Astrocyte of the hippocampus (primary cell): ENCODE results near the gene TMEM132D.

Source experiments
- DNase-seq: peaks from one replicate; pipeline ENCODE4 v3.0.0; 2011; ENCODE audit warnings: low read depth, low spot score

TMEM132D gene

GRCh38 chr12:129446696-129447095, 457.1 kb downstream of the TMEM132D start:
- peak; percentile 28 for DNase-seq

- DNase-seq, result no peak
Observed at GRCh38 chr12:129440278-129440677, 463.5 kb downstream of the TMEM132D start.

GRCh38 chr12:129434790-129435189, 469.0 kb downstream of the TMEM132D start:
- DNase-seq, result no peak

GRCh38 chr12:129428240-129428936, 475.4 kb downstream of the TMEM132D start:
- peak; percentile 21 for DNase-seq

- DNase-seq, result peak; percentile 8
Observed at GRCh38 chr12:129423041-129423580, 480.7 kb downstream of the TMEM132D start.

GRCh38 chr12:129413295-129413694, 490.5 kb downstream of the TMEM132D start:
- DNase-seq, result no peak

- no peak for DNase-seq
Observed at GRCh38 chr12:129409281-129409680, 494.5 kb downstream of the TMEM132D start.

GRCh38 chr12:129404556-129404955, 499.3 kb downstream of the TMEM132D start:
- DNase-seq, result no peak

GRCh38 chr12:129401572-129401971, 502.3 kb downstream of the TMEM132D start:
- no peak for DNase-seq

- no peak for DNase-seq
Observed at GRCh38 chr12:129394177-129394825, 509.5 kb downstream of the TMEM132D start.

GRCh38 chr12:129393357-129393937, 510.4 kb downstream of the TMEM132D start:
- DNase-seq, result peak; percentile 21

- no peak for DNase-seq
Observed at GRCh38 chr12:129385637-129385990, 518.2 kb downstream of the TMEM132D start.

GRCh38 chr12:129383956-129384355, 519.9 kb downstream of the TMEM132D start:
- DNase-seq, result no peak

- peak; percentile 29 for DNase-seq
Observed at GRCh38 chr12:129381715-129382114, 522.1 kb downstream of the TMEM132D start.

GRCh38 chr12:129379076-129379804, 524.6 kb downstream of the TMEM132D start:
- DNase-seq, result no peak

- DNase-seq, result no peak
Observed at GRCh38 chr12:129378496-129378895, 525.3 kb downstream of the TMEM132D start.

- no peak for DNase-seq
Observed at GRCh38 chr12:129373746-129374145, 530.1 kb downstream of the TMEM132D start.

- no peak for DNase-seq
Observed at GRCh38 chr12:129372876-129373275, 530.9 kb downstream of the TMEM132D start.

- DNase-seq, result no peak
Observed at GRCh38 chr12:129372348-129372747, 531.5 kb downstream of the TMEM132D start.

- DNase-seq, result no peak
Observed at GRCh38 chr12:129371268-129371667, 532.6 kb downstream of the TMEM132D start.

- no peak for DNase-seq
Observed at GRCh38 chr12:129366656-129367055, 537.2 kb downstream of the TMEM132D start.

- DNase-seq, result no peak
Observed at GRCh38 chr12:129363041-129363440, 540.8 kb downstream of the TMEM132D start.
